ENCODE data around the gene TLE4.

TLE4 gene

GRCh38 chr9:79655551-79655950 is 83.8 kb downstream of the TLE4 start:
- in situ Hi-C loops (cut with HindIII; ENCODE audit: low pct_unique_long_range_greater_than_20kb, low sequenced_read_pairs): no loop called here
- no peak for DNase-seq (ENCODE audit: low read depth in 1 of 2, low spot score in 1 of 2)
- TF ChIP-seq JUND (IDR thresholded peaks at IDR 0.05; ENCODE audit: low read depth): no peak

- no peak for DNase-seq (ENCODE audit: low read depth in 1 of 2, low spot score in 1 of 2)
- TF ChIP-seq JUND (IDR thresholded peaks at IDR 0.05; ENCODE audit: low read depth): no peak
- in situ Hi-C loops (cut with HindIII; ENCODE audit: low pct_unique_long_range_greater_than_20kb, low sequenced_read_pairs): no loop called here
Observed at GRCh38 chr9:79656169-79656568, 84.4 kb downstream of the TLE4 start.

GRCh38 chr9:79657891-79658290 is 86.1 kb downstream of the TLE4 start:
- in situ Hi-C loops (cut with HindIII; ENCODE audit: low pct_unique_long_range_greater_than_20kb, low sequenced_read_pairs): no loop called here
- no peak for DNase-seq (ENCODE audit: low read depth in 1 of 2, low spot score in 1 of 2)
- no peak for TF ChIP-seq JUND (IDR thresholded peaks at IDR 0.05; ENCODE audit: low read depth)

GRCh38 chr9:79658926-79659325 is 87.2 kb downstream of the TLE4 start:
- DNase-seq (ENCODE audit: low read depth in 1 of 2, low spot score in 1 of 2): no peak
- in situ Hi-C loops (cut with HindIII; ENCODE audit: low pct_unique_long_range_greater_than_20kb, low sequenced_read_pairs): no loop called here
- no peak for TF ChIP-seq JUND (IDR thresholded peaks at IDR 0.05; ENCODE audit: low read depth)

- TF ChIP-seq JUND (IDR thresholded peaks at IDR 0.05; ENCODE audit: low read depth): no peak
- DNase-seq (ENCODE audit: low read depth in 1 of 2, low spot score in 1 of 2): no peak
- in situ Hi-C loops (cut with HindIII; ENCODE audit: low pct_unique_long_range_greater_than_20kb, low sequenced_read_pairs): no loop called here
Observed at GRCh38 chr9:79660615-79661014, 88.8 kb downstream of the TLE4 start.

- no peak for TF ChIP-seq JUND (IDR thresholded peaks at IDR 0.05; ENCODE audit: low read depth)
- DNase-seq (ENCODE audit: low read depth in 1 of 2, low spot score in 1 of 2): no peak
Observed at GRCh38 chr9:79661279-79661678, 89.5 kb downstream of the TLE4 start.

GRCh38 chr9:79661886-79662536 is 90.2 kb downstream of the TLE4 start:
- TF ChIP-seq JUND (IDR thresholded peaks at IDR 0.05; ENCODE audit: low read depth): no peak
- DNase-seq (ENCODE audit: low read depth in 1 of 2, low spot score in 1 of 2): no peak
- in situ Hi-C loops (cut with HindIII; ENCODE audit: low pct_unique_long_range_greater_than_20kb, low sequenced_read_pairs): no loop called here

More at GRCh38 chr9:79661279-79661678, 89.5 kb downstream of the TLE4 start:
- in situ Hi-C loops (cut with HindIII; ENCODE audit: low pct_unique_long_range_greater_than_20kb, low sequenced_read_pairs): no loop called here

- no peak for DNase-seq (ENCODE audit: low read depth in 1 of 2, low spot score in 1 of 2)
- TF ChIP-seq JUND (IDR thresholded peaks at IDR 0.05; ENCODE audit: low read depth): no peak
- in situ Hi-C loops (cut with HindIII; ENCODE audit: low pct_unique_long_range_greater_than_20kb, low sequenced_read_pairs): no loop called here
Observed at GRCh38 chr9:79662537-79662956, 90.8 kb downstream of the TLE4 start.

GRCh38 chr9:79663300-79663699 is 91.5 kb downstream of the TLE4 start:
- TF ChIP-seq JUND (IDR thresholded peaks at IDR 0.05; ENCODE audit: low read depth): no peak
- in situ Hi-C loops (cut with HindIII; ENCODE audit: low pct_unique_long_range_greater_than_20kb, low sequenced_read_pairs): no loop called here
- no peak for DNase-seq (ENCODE audit: low read depth in 1 of 2, low spot score in 1 of 2)

GRCh38 chr9:79663878-79664277 is 92.1 kb downstream of the TLE4 start:
- DNase-seq (ENCODE audit: low read depth in 1 of 2, low spot score in 1 of 2): no peak
- in situ Hi-C loops (cut with HindIII; ENCODE audit: low pct_unique_long_range_greater_than_20kb, low sequenced_read_pairs): no loop called here
- no peak for TF ChIP-seq JUND (IDR thresholded peaks at IDR 0.05; ENCODE audit: low read depth)

- no peak for TF ChIP-seq JUND (IDR thresholded peaks at IDR 0.05; ENCODE audit: low read depth)
- DNase-seq (ENCODE audit: low read depth in 1 of 2, low spot score in 1 of 2): no peak
- in situ Hi-C loops (cut with HindIII; ENCODE audit: low pct_unique_long_range_greater_than_20kb, low sequenced_read_pairs): no loop called here
Observed at GRCh38 chr9:79664375-79664831, 92.6 kb downstream of the TLE4 start.

GRCh38 chr9:79665369-79665768 is 93.6 kb downstream of the TLE4 start:
- in situ Hi-C loops (cut with HindIII; ENCODE audit: low pct_unique_long_range_greater_than_20kb, low sequenced_read_pairs): no loop called here
- no peak for TF ChIP-seq JUND (IDR thresholded peaks at IDR 0.05; ENCODE audit: low read depth)
- no peak for DNase-seq (ENCODE audit: low read depth in 1 of 2, low spot score in 1 of 2)

- no peak for TF ChIP-seq JUND (IDR thresholded peaks at IDR 0.05; ENCODE audit: low read depth)
- in situ Hi-C loops (cut with HindIII; ENCODE audit: low pct_unique_long_range_greater_than_20kb, low sequenced_read_pairs): no loop called here
- DNase-seq (ENCODE audit: low read depth in 1 of 2, low spot score in 1 of 2): no peak
Observed at GRCh38 chr9:79665931-79666330, 94.2 kb downstream of the TLE4 start.

- DNase-seq (ENCODE audit: low read depth in 1 of 2, low spot score in 1 of 2): no peak
- in situ Hi-C loops (cut with HindIII; ENCODE audit: low pct_unique_long_range_greater_than_20kb, low sequenced_read_pairs): no loop called here
- TF ChIP-seq JUND (IDR thresholded peaks at IDR 0.05; ENCODE audit: low read depth): no peak
Observed at GRCh38 chr9:79667120-79667519, 95.4 kb downstream of the TLE4 start.
